K562 (cell line): ENCODE data around the gene CCNO. TPM values are rescaled to one million over a fixed set of nuclear protein-coding genes. Genes with fewer than 3 reads are reported as not detected.

Experiments used
- ATAC-seq: fragments of 200-7000 bp; cut with Tn5 transposase; 3 replicates; pipeline ENCODE4 v1.9.1; 2020; ENCODE audit warnings: moderate library complexity
- BruUV-seq: library from RNA; stranded (reverse); fragments of 400-500 nt; replicated peaks from 2 replicates; lab custom pipeline; 2021; lab: Mats Ljungman, UMichigan
- CTCF ChIA-PET: fragments of 300-600 bp; formaldehyde crosslinking; extraction: SDS; loops from one replicate; lab custom pipeline; 2021; ENCODE audit warnings: low intra/inter-chr PET ratio; lab: Yijun Ruan, JAX
- POLR2A ChIA-PET: fragments of 300-600, 350-650 bp; sonication (Branson Sonifier 250); formaldehyde crosslinking; extraction: SDS; loops from one replicate; lab custom pipeline; 2021; ENCODE audit warnings: antibody characterized with exemption, inconsistent platforms; lab: Yijun Ruan, JAX
- DNase-seq, 4 experiments: peaks; one replicate each; pipeline versions ENCODE4 v3.0.0 to v3.0.0-alpha.2; 2011 to 2018; ENCODE audit warnings: low spot score in 3 of 4, mixed read lengths in 3 of 4; ENCODE audit errors: extremely low read depth in 1 of 4
- FAIRE-seq: peaks from 2 replicates; lab custom pipeline; 2011; peaks lifted over from hg19 to GRCh38; lab: Jason Lieb, UNC
- H2AFZ ChIP-seq: 2 replicates; pipeline ENCODE4 v1.6.0; 2011; ENCODE audit warnings: low read depth, low read length, control low read depth, inconsistent platforms
- H3K27ac ChIP-seq: fragments of 200-600 bp; 3 replicates; pipeline ENCODE4 v1.8.0; 2011; ENCODE audit warnings: low read depth, mild to moderate bottlenecking, control low read depth, inconsistent platforms, low read length, moderate library complexity, mixed read lengths; ENCODE audit errors: extremely low read depth
- H3K27me3 ChIP-seq, 2 experiments: fragments of 300-600 bp in 1 of 2; 2 replicates in 1 of 2; 3 replicates in 1 of 2; pipeline versions ENCODE4 v1.6.0 to v1.8.0; 2011; ENCODE audit warnings: inconsistent platforms in 2 of 2, low read length in 2 of 2, mild to moderate bottlenecking in 1 of 2, mixed read lengths in 1 of 2, moderate library complexity in 1 of 2; ENCODE audit not compliant: control insufficient read depth in 2 of 2, insufficient read depth in 2 of 2
- H3K36me3 ChIP-seq: fragments of 300-600 bp; 3 replicates; pipeline ENCODE4 v1.8.0; 2011; ENCODE audit warnings: mild to moderate bottlenecking, low read length, inconsistent platforms; ENCODE audit not compliant: control insufficient read depth, insufficient read depth
- H3K4me1 ChIP-seq, 2 experiments: fragments of 200-600 bp in 1 of 2; replicated peaks in 1 of 2; 2 replicates in 1 of 2; 3 replicates in 1 of 2; pipeline versions ENCODE4 v1.5.1 to v1.8.0; 2011; ENCODE audit warnings: inconsistent platforms in 2 of 2, low read length in 2 of 2, mild to moderate bottlenecking in 1 of 2, mixed read lengths in 1 of 2, moderate library complexity in 1 of 2; ENCODE audit not compliant: control insufficient read depth in 2 of 2, insufficient read depth in 2 of 2
- H3K4me2 ChIP-seq: 2 replicates; pipeline ENCODE4 v1.6.1; 2011; ENCODE audit warnings: low read length, control low read depth, inconsistent platforms, mixed read lengths; ENCODE audit not compliant: insufficient read depth
- H3K4me3 ChIP-seq: fragments of 200-600 bp; sonication (generic), shearing (Covaris generic); 2 replicates; pipeline ENCODE4 v1.5.1; 2016; ENCODE audit warnings: control low read depth, inconsistent platforms
- H3K79me2 ChIP-seq: fragments of 200-600 bp; 3 replicates; pipeline ENCODE4 v1.8.0; 2011; ENCODE audit warnings: low read length, inconsistent platforms; ENCODE audit not compliant: control insufficient read depth, insufficient read depth
- H3K9ac ChIP-seq, 2 experiments: 2 replicates each; pipeline versions ENCODE4 v1.6.0 to v1.6.1; 2011; ENCODE audit warnings: low read depth in 2 of 2, low read length in 2 of 2, control low read depth in 1 of 2, inconsistent platforms in 1 of 2, mild to moderate bottlenecking in 1 of 2, mixed read lengths in 1 of 2; ENCODE audit not compliant: insufficient read depth in 1 of 2
- H3K9me1 ChIP-seq: one replicate; pipeline ENCODE4 v1.6.0; 2011; ENCODE audit warnings: inconsistent platforms, mild to moderate bottlenecking, low read length, moderate library complexity; ENCODE audit not compliant: control insufficient read depth, insufficient read depth
- H3K9me3 ChIP-seq: replicated peaks from 2 replicates; pipeline ENCODE4 v1.5.1; 2011; ENCODE audit warnings: low read depth, low read length, inconsistent platforms; ENCODE audit not compliant: control insufficient read depth, insufficient read depth
- H4K20me1 ChIP-seq: replicated peaks from 2 replicates; pipeline ENCODE4 v1.6.1; 2011; ENCODE audit warnings: low read length, inconsistent platforms, mixed read lengths; ENCODE audit not compliant: control insufficient read depth, insufficient read depth
- CC2D1A ChIP-seq: fragments of 450-650 bp; IDR thresholded peaks from 2 replicates; pipeline ENCODE4 v1.6.1; 2017; ENCODE audit warnings: mild to moderate bottlenecking
- CHD2 ChIP-seq: IDR thresholded peaks from 2 replicates; pipeline ENCODE4 v1.6.1; 2011; ENCODE audit warnings: low read depth, low read length
- ETV5 ChIP-seq: sonication (generic); formaldehyde crosslinking; IDR thresholded peaks from 2 replicates; pipeline ENCODE4 v1.4.0; 2020; ENCODE audit warnings: low read depth, mild to moderate bottlenecking, missing genetic modification reagents
- HOXB6 ChIP-seq: fragments of 250-450 bp; sonication (Bioruptor Pico); IDR thresholded peaks from 2 replicates; pipeline ENCODE4 v1.5.1; 2022; ENCODE audit warnings: mild to moderate bottlenecking, borderline replicate concordance
- SRSF1 ChIP-seq: fragments of 200-400 bp; formaldehyde crosslinking; IDR thresholded peaks from 2 replicates; pipeline ENCODE4 v1.6.1; 2017; ENCODE audit warnings: mild to moderate bottlenecking, low read depth, low read length, moderate library complexity
- SRSF7 ChIP-seq: fragments of 200-400 bp; formaldehyde crosslinking; optimal IDR thresholded peaks from 2 replicates; pipeline ENCODE3; 2017; ENCODE audit warnings: mild to moderate bottlenecking, low read depth, low read length
- USF1 ChIP-seq: sonication (generic); formaldehyde crosslinking; IDR thresholded peaks from 2 replicates; pipeline ENCODE4 v1.9.0; 2022; ENCODE audit warnings: mild to moderate bottlenecking, missing genetic modification reagents
- ZNF592 ChIP-seq: fragments of 450-650 bp; IDR thresholded peaks from 2 replicates; pipeline ENCODE4 v1.6.1; 2017; ENCODE audit warnings: antibody characterized with exemption, mild to moderate bottlenecking
- ZNF717 ChIP-seq: fragments of 250-450 bp; sonication (Bioruptor Pico); IDR thresholded peaks from 2 replicates; pipeline ENCODE4 v1.5.0; 2021
- ZNF780A ChIP-seq: fragments of 250-450 bp; sonication (Bioruptor Pico); IDR thresholded peaks from 2 replicates; pipeline ENCODE4 v1.5.0; 2021; ENCODE audit warnings: mild to moderate bottlenecking
- ZNF830 ChIP-seq: fragments of 250-450 bp; sonication (Bioruptor Pico); IDR thresholded peaks from 2 replicates; pipeline ENCODE4 v1.5.0; 2021; ENCODE audit warnings: mild to moderate bottlenecking
- ZSCAN29 ChIP-seq: fragments of 450-650 bp; IDR thresholded peaks from 2 replicates; pipeline ENCODE4 v1.6.1; 2017
- WGBS: fragments of 100-300 bp; shearing (Covaris generic); methylation state at CpG from one replicate; pipeline ENCODE4 v1.1.6; 2016; ENCODE audit warnings: low coverage, mixed read lengths; ENCODE audit not compliant: insufficient coverage; ENCODE audit errors: missing lambda C conversion rate; 5-methylcytosine and 5-hydroxymethylcytosine counted together
- in situ Hi-C: fragments of 300-500 bp; cut with MboI; formaldehyde crosslinking; loops from 4 replicates; pipeline ENCODE4 v1.15.0; 2018; ENCODE audit warnings: inconsistent platforms, mixed read lengths
- intact Hi-C: fragments of 100-400 bp; cut with micrococcal nuclease; formaldehyde crosslinking; loops from 2 replicates; pipeline ENCODE4 v1.14.2; 2022
- polyA plus RNA-seq, 8 experiments: library from polyadenylated mRNA; depleted of rRNA in 4 of 8; stranded (reverse) in 5 of 8; unstranded in 3 of 8; fragments of >200 nt; fragmentation: Nextera tagmentation in 2 of 8; fragmentation: Illumina TruSeq in 1 of 8; extraction: Ambion mirVana in 2 of 8; extraction: Trizol in 1 of 8; gene quantifications; 2 replicates each; pipeline versions ENCODE4 v1.2.1 to v1.2.3, GENCODE V29; 2011 to 2014; ENCODE audit warnings: inconsistent platforms in 1 of 8, missing spikeins in 1 of 8
- total RNA-seq, 7 experiments: library from RNA; depleted of rRNA in 6 of 7; stranded (reverse); fragments of >200 nt in 6 of 7; fragmentation: Illumina TruSeq in 2 of 7; extraction: Trizol in 2 of 7; gene quantifications; 2 replicates each; pipeline versions ENCODE4 v1.2.1 to v1.2.3, GENCODE V29; 2011 to 2021; ENCODE audit warnings: low replicate concordance in 1 of 7

The CCNO gene
- total and polyA plus RNA-seq, 9 of the 15 experiments (the other 6 are each of a cell fraction or from before 2014, with no cell fraction given) = 0.08 to 3.1 (median 0.29) TPM

DNA sequence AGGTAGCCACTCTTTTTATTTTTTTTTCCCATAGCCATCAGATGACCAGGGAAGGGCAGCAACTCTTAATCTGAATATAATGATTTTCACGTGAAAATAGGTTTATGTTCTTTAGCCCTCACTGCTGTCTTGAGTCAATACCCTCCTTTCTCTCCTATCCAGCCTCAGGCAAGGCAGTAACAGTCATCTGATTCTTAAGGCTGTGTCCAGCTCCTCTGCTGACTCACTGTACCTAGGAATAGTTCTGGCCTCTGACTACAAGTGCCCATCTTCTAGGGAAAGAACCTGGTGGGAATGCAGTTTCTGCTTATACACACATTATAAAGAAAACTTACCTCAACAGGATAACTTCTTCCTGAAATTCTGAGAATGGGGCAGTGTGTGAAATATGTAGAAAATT lies 43.4 kb upstream of the CCNO start:
- Histone ChIP-seq H3K36me3 (peaks cover 85% of the 10 kb centered on the region), H3K9me1 (no peaks in the 10 kb centered on the region), H2AFZ (no peak overlapping the region), H3K4me2 (no peak overlapping the region), H3K9me3 (no peaks in the 10 kb centered on the region), H3K9ac (no peak overlapping the region), H3K27me3 (no peaks in the 10 kb centered on the region), H3K79me2 (no peaks in the 10 kb centered on the region), H4K20me1 (no peaks in the 10 kb centered on the region), H3K4me1 (no peaks in the 10 kb centered on the region), H3K4me3 (no peak overlapping the region), H3K27ac (no peak overlapping the region)
- ATAC-seq = no peak
- 86% methylated on average over 1 of the region's 1 CpG for WGBS
- intact Hi-C loops = no loop called here
- CTCF ChIA-PET = no interaction called here
- POLR2A ChIA-PET = no interaction called here
- in situ Hi-C loops = no loop called here
- no peak for FAIRE-seq
- DNase-seq = no peak
- no TSS peak for BruUV-seq
- no peak for TF ChIP-seq HOXB6 (CRISPR knock-in tag)
- no peak for TF ChIP-seq ZNF592
- TF ChIP-seq ZNF830 (CRISPR knock-in tag) = no peak
- no peak for TF ChIP-seq CHD2
- TF ChIP-seq SRSF1 = no peak
- no peak for TF ChIP-seq SRSF7
- no peak for TF ChIP-seq ZNF780A (CRISPR knock-in tag)
- TF ChIP-seq CC2D1A = no peak
- no peak for TF ChIP-seq ZNF717
- no peak for TF ChIP-seq USF1
- TF ChIP-seq ZSCAN29 = no peak
- no peak for TF ChIP-seq ETV5
